Osteoblast (primary cell): ENCODE results near the gene CD276. TPM values are rescaled to one million over a fixed set of nuclear protein-coding genes. Genes with fewer than 3 reads are reported as not detected.

Source experiments
- DNase-seq: peaks from one replicate; pipeline ENCODE4 v3.0.0; 2011; ENCODE audit warnings: low spot score, mixed read lengths; ENCODE audit not compliant: insufficient read length; ENCODE audit errors: missing footprints
- H2AFZ ChIP-seq: 2 replicates; pipeline ENCODE4 v1.6.0; 2011; ENCODE audit warnings: mild to moderate bottlenecking, low read length
- H3K27ac ChIP-seq: 2 replicates; pipeline ENCODE4 v1.5.1; 2011; ENCODE audit warnings: mild to moderate bottlenecking, low read depth, low read length, moderate library complexity
- H3K27me3 ChIP-seq: 2 replicates; pipeline ENCODE4 v1.6.0; 2012; ENCODE audit warnings: mild to moderate bottlenecking, control low read depth, inconsistent platforms, low read length, moderate library complexity; ENCODE audit not compliant: insufficient read depth
- H3K36me3 ChIP-seq: 2 replicates; pipeline ENCODE4 v1.5.1; 2011; ENCODE audit warnings: mild to moderate bottlenecking, low read length, control low read depth, moderate library complexity; ENCODE audit not compliant: insufficient read depth
- H3K4me1 ChIP-seq: 2 replicates; pipeline ENCODE4 v1.5.1; 2011; ENCODE audit warnings: mild to moderate bottlenecking, low read length, control low read depth, moderate library complexity; ENCODE audit not compliant: insufficient read depth
- H3K4me2 ChIP-seq: 2 replicates; pipeline ENCODE4 v1.6.0; 2011; ENCODE audit warnings: mild to moderate bottlenecking, low read length; ENCODE audit not compliant: insufficient read depth
- H3K4me3 ChIP-seq: fragments of 200-600 bp; sonication (generic); 3 replicates; pipeline ENCODE4 v1.5.1; 2012; ENCODE audit warnings: mild to moderate bottlenecking, low read length, inconsistent platforms; ENCODE audit not compliant: insufficient read depth
- H3K79me2 ChIP-seq: 2 replicates; pipeline ENCODE4 v1.6.0; 2012; ENCODE audit warnings: mild to moderate bottlenecking, low read length, control low read depth, inconsistent platforms; ENCODE audit not compliant: insufficient read depth
- H3K9me3 ChIP-seq: 2 replicates; pipeline ENCODE4 v1.5.1; 2011; ENCODE audit warnings: low read depth, low read length, control low read depth
- H4K20me1 ChIP-seq: 2 replicates; pipeline ENCODE4 v1.6.0; 2012; ENCODE audit warnings: mild to moderate bottlenecking, low read length, control low read depth; ENCODE audit not compliant: insufficient read depth
- CTCF ChIP-seq: IDR thresholded peaks from 2 replicates; pipeline ENCODE4 v1.5.1; 2011; ENCODE audit warnings: mild to moderate bottlenecking, low read depth, low read length, moderate library complexity; ENCODE audit errors: extremely low read depth
- total RNA-seq: library from RNA; depleted of rRNA; stranded (reverse); fragments of >200 nt; gene quantifications from 2 replicates; pipeline ENCODE4 v1.2.3, GENCODE V29; 2012

CD276 gene
- total RNA-seq, 1 donor, result 154 TPM

- H3K4me1 ChIP-seq, result no peaks in the 10 kb centered on the region
- DNase-seq, result no peak
- TF ChIP-seq CTCF, result no peak
- no peak overlapping the region for H3K4me3 ChIP-seq
- no peak overlapping the region for H3K27ac ChIP-seq
- no peak overlapping the region for H3K4me2 ChIP-seq
- H3K36me3 ChIP-seq, result peaks cover 11% of the 10 kb centered on the region
- H3K27me3 ChIP-seq, result peaks cover 13% of the 10 kb centered on the region
- no peak overlapping the region for H2AFZ ChIP-seq
- no peaks in the 10 kb centered on the region for H3K79me2 ChIP-seq
- H3K9me3 ChIP-seq, result no peaks in the 10 kb centered on the region
- H4K20me1 ChIP-seq, result peaks cover 6% of the 10 kb centered on the region
Observed at GRCh38 chr15:73718694-73719093, 34.5 kb downstream of the CD276 start.

DNA sequence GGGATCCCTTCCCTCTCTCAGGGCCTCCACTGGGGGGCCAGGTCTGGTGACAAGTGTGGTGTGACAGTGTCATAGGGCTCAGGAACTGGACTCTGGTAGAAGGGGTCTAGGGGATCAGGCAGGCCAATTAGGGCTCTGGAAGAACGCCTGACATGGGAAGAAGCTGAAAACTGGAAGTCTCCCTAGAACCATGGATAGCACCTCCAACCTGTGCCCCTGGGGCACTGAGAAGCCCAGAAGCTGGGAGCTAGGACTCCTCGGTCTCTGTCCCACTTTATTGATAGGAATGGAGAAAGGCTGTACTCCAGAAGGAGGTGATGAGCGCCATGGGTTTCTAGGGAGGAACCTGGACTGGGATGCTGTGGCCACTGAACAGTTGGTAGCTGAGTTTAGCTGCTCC, 38.2 kb downstream of the CD276 start:
- no peak for TF ChIP-seq CTCF
- H3K4me2 ChIP-seq, result no peak overlapping the region
- no peak overlapping the region for H3K27ac ChIP-seq

DNA sequence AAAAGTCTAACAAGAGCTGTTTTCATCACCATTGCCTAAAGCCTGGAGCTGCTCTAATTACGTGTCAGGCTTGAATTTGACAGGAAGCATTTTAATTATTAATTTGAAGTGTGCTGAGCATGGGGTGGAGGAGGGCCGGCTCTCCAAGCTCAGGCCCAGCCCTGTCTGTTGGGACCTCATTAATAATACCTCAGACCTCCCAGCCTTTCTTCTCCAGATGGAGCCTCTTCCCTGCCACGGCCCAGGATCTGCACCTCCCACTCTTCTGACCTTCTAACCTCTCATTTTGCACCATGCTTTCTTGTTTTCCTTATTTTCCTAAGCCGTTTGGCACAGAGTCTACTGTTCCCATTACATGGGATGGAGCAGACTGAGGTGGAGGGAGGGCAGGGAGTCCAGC, 39.0 kb downstream of the CD276 start:
- Histone ChIP-seq H3K79me2 (no peaks in the 10 kb centered on the region), H3K4me2 (no peak overlapping the region), H2AFZ (no peak overlapping the region), H3K9me3 (no peaks in the 10 kb centered on the region), H3K4me3 (no peak overlapping the region), H3K36me3 (no peaks in the 10 kb centered on the region), H3K27me3 (peaks cover 13% of the 10 kb centered on the region), H3K4me1 (peaks cover 6% of the 10 kb centered on the region), H4K20me1 (no peaks in the 10 kb centered on the region), H3K27ac (no peak overlapping the region)
- no peak for DNase-seq
- TF ChIP-seq CTCF, result no peak

More for the DNA sequence above, 38.2 kb downstream of the CD276 start:
- no peaks in the 10 kb centered on the region for H3K79me2 ChIP-seq
- no peaks in the 10 kb centered on the region for H4K20me1 ChIP-seq
- no peaks in the 10 kb centered on the region for H3K36me3 ChIP-seq
- peaks cover 13% of the 10 kb centered on the region for H3K27me3 ChIP-seq
- peaks cover 3% of the 10 kb centered on the region for H3K4me1 ChIP-seq
- H3K9me3 ChIP-seq, result no peaks in the 10 kb centered on the region
- DNase-seq, result no peak
- H3K4me3 ChIP-seq, result no peak overlapping the region
- H2AFZ ChIP-seq, result no peak overlapping the region

DNA sequence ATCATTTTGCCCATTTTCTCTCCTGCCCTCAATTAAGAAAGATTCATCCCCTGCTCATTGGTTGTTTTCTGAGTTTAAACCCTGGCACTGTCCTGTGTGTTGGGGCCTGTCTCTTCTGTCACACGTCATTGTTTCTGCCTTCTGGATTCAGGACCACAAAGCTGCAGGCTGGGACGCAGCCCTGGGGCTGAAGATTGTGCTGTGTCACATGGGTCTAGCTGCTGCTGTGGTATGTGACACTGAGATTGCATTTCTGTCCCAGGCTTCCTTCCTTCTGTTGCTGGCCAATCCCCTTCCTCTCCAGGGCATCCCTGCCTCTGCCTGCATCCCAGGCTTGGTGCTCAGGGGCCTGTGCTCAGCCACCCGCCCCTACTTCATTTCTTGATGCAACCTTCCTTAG, 40.0 kb downstream of the CD276 start:
- no peak for TF ChIP-seq CTCF
- Histone ChIP-seq H3K27me3 (peaks cover 9% of the 10 kb centered on the region), H2AFZ (no peak overlapping the region)

More for the DNA sequence above, 40.0 kb downstream of the CD276 start:
- Histone ChIP-seq H3K4me3 (no peak overlapping the region), H3K36me3 (no peaks in the 10 kb centered on the region), H3K4me1 (peaks cover 6% of the 10 kb centered on the region), H3K27ac (no peak overlapping the region), H3K4me2 (no peak overlapping the region), H3K79me2 (no peaks in the 10 kb centered on the region), H4K20me1 (no peaks in the 10 kb centered on the region), H3K9me3 (no peaks in the 10 kb centered on the region)
- DNase-seq, result no peak
